GM18526 (cell line): ENCODE results near the gene GABRG3.

ENCODE experiments used
- POLR2A ChIP-seq: IDR thresholded peaks from 3 replicates; pipeline ENCODE4 v1.6.1; 2011; ENCODE audit not compliant: insufficient read length; ENCODE audit errors: extremely low read depth

GABRG3 gene

GRCh38 chr15:27458345-27459084 lies 487.5 kb downstream of the GABRG3 start:
- no peak for TF ChIP-seq POLR2A

GRCh38 chr15:27459836-27460235 lies 488.9 kb downstream of the GABRG3 start:
- no peak for TF ChIP-seq POLR2A

GRCh38 chr15:27461181-27461580 lies 490.2 kb downstream of the GABRG3 start:
- TF ChIP-seq POLR2A, result no peak

GRCh38 chr15:27463525-27464088 lies 492.6 kb downstream of the GABRG3 start:
- TF ChIP-seq POLR2A, result no peak

GRCh38 chr15:27464941-27465612 lies 494.1 kb downstream of the GABRG3 start:
- TF ChIP-seq POLR2A, result no peak

- TF ChIP-seq POLR2A, result no peak
Measured at GRCh38 chr15:27466758-27467157, 495.8 kb downstream of the GABRG3 start.

GRCh38 chr15:27468151-27468591 lies 497.2 kb downstream of the GABRG3 start:
- TF ChIP-seq POLR2A, result no peak

- no peak for TF ChIP-seq POLR2A
Measured at GRCh38 chr15:27473845-27474244, 502.9 kb downstream of the GABRG3 start.

GRCh38 chr15:27475395-27475794 lies 504.4 kb downstream of the GABRG3 start:
- no peak for TF ChIP-seq POLR2A

- no peak for TF ChIP-seq POLR2A
Measured at GRCh38 chr15:27479296-27480140, 508.5 kb downstream of the GABRG3 start.

- TF ChIP-seq POLR2A, result no peak
Measured at GRCh38 chr15:27480141-27480530, 509.2 kb downstream of the GABRG3 start.

GRCh38 chr15:27480642-27481041 lies 509.7 kb downstream of the GABRG3 start:
- no peak for TF ChIP-seq POLR2A

GRCh38 chr15:27481768-27482167 lies 510.8 kb downstream of the GABRG3 start:
- TF ChIP-seq POLR2A, result no peak

GRCh38 chr15:27482287-27482686 lies 511.3 kb downstream of the GABRG3 start:
- no peak for TF ChIP-seq POLR2A

GRCh38 chr15:27483124-27483523 lies 512.1 kb downstream of the GABRG3 start:
- TF ChIP-seq POLR2A, result no peak
